GM13976 (cell line): ENCODE measurements around the gene NOS1AP.

Experiments
- DNase-seq: peaks from one replicate; pipeline ENCODE4 v3.0.0; 2012; ENCODE audit warnings: low spot score
- CTCF ChIP-seq: IDR thresholded peaks from 2 replicates; pipeline ENCODE4 v1.5.1; 2012; ENCODE audit warnings: borderline replicate concordance, mild to moderate bottlenecking; ENCODE audit not compliant: insufficient read depth; ENCODE audit errors: extremely low read depth, missing control alignments, control extremely low read depth
- in situ Hi-C: fragments of 300-500 bp; cut with MboI; formaldehyde crosslinking; loops from one replicate; pipeline ENCODE4 v1.12.0; 2022; ENCODE audit warnings: low sequenced_read_pairs, mixed read lengths, inconsistent platforms; ENCODE audit not compliant: unreplicated experiment

NOS1AP gene

GRCh38 chr1:162324396-162324795 lies 254.9 kb downstream of the NOS1AP start:
- TF ChIP-seq CTCF: no peak
- in situ Hi-C loops: no loop called here
- no peak for DNase-seq

- TF ChIP-seq CTCF: no peak
- DNase-seq: no peak
- in situ Hi-C loops: no loop called here
These were observed 257.1 kb downstream of the NOS1AP start for GRCh38 chr1:162326559-162326958.

GRCh38 chr1:162327144-162327787 lies 257.8 kb downstream of the NOS1AP start:
- TF ChIP-seq CTCF: no peak
- in situ Hi-C loops: no loop called here
- no peak for DNase-seq

GRCh38 chr1:162327788-162328165 lies 258.3 kb downstream of the NOS1AP start:
- no peak for TF ChIP-seq CTCF
- DNase-seq: no peak
- in situ Hi-C loops: no loop called here

GRCh38 chr1:162328512-162328911 lies 259.0 kb downstream of the NOS1AP start:
- no peak for DNase-seq
- in situ Hi-C loops: no loop called here
- no peak for TF ChIP-seq CTCF

GRCh38 chr1:162329826-162330225 lies 260.3 kb downstream of the NOS1AP start:
- no peak for DNase-seq
- in situ Hi-C loops: no loop called here
- TF ChIP-seq CTCF: no peak
